Measurements from ENCODE around the gene AUTS2.

GRCh38 chr7:69550991-69551390 lies 47.3 kb upstream of the AUTS2 start:
- no peak for TF ChIP-seq CTCF (tag by site-specific recombination; IDR thresholded peaks at IDR 0.05)
- TF ChIP-seq REST (tag by site-specific recombination; IDR thresholded peaks at IDR 0.05) = no peak
- TF ChIP-seq PBX3 (CRISPR knock-in tag; IDR thresholded peaks at IDR 0.05) = no peak
- no peak for TF ChIP-seq ZNF426 (tag by site-specific recombination; IDR thresholded peaks at IDR 0.05)
- no peak for TF ChIP-seq ATF2 (tag by site-specific recombination; IDR thresholded peaks at IDR 0.05; ENCODE audit: low read depth)
- TF ChIP-seq ZNF148 (tag by site-specific recombination; IDR thresholded peaks at IDR 0.05; ENCODE audit: borderline replicate concordance) = no peak
- no peak for TF ChIP-seq ZNF645 (tag by site-specific recombination; IDR thresholded peaks at IDR 0.05)
- no peak for TF ChIP-seq KLF16 (tag by site-specific recombination; IDR thresholded peaks at IDR 0.05)
